Neuron (in vitro differentiated cells): ENCODE results near the gene TEX26.

Experiments
- H2AFZ ChIP-seq: one replicate; pipeline ENCODE4 v1.6.1; 2013; ENCODE audit warnings: low read depth, mild to moderate bottlenecking, inconsistent platforms, low read length, moderate library complexity
- H3K27me3 ChIP-seq: one replicate; pipeline ENCODE4 v1.6.1; 2013; ENCODE audit warnings: low read length; ENCODE audit not compliant: insufficient read depth
- H3K36me3 ChIP-seq: one replicate; pipeline ENCODE4 v1.6.1; 2013; ENCODE audit warnings: low read length; ENCODE audit not compliant: insufficient read depth
- H3K4me1 ChIP-seq: one replicate; pipeline ENCODE4 v1.6.1; 2013; ENCODE audit warnings: low read length; ENCODE audit not compliant: insufficient read depth
- H3K4me3 ChIP-seq: 2 replicates; pipeline ENCODE4 v1.5.1; 2013; ENCODE audit warnings: mild to moderate bottlenecking, low read length, moderate library complexity
- H3K9me3 ChIP-seq: one replicate; pipeline ENCODE4 v1.6.1; 2013; ENCODE audit warnings: low read length

The TEX26 gene

DNA sequence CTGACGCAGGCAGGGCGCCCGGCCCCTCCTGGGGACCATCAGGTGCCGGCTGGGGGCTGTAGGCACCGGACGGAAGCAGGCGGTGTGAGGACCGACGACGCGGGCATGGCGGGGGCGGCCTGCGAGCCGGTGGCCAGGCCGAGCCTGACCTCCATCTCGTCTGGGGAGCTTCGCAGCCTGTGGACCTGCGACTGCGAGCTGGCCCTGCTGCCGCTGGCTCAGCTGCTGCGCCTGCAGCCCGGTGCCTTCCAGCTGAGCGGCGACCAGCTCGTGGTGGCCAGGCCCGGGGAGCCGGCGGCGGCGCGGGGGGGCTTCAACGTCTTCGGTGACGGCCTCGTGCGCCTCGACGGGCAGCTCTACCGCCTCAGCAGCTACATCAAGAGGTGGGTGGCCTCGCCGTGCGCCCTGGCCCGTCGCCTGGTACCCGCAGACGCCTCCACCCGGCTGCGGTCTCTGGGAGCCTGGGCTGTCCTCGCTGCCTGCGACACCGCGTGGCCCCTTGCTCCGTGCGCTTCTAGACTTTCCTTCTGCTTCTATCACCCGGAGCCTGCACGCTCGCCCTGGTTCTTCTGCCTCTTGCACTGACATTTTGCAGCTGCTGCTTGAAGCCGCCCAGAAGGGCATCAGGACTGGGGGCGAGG lies 25.9 kb upstream of the TEX26 start:
- H3K9me3 ChIP-seq: no peaks in the 10 kb centered on the region
- no peak overlapping the region for H3K4me3 ChIP-seq
- no peaks in the 10 kb centered on the region for H3K27me3 ChIP-seq

DNA sequence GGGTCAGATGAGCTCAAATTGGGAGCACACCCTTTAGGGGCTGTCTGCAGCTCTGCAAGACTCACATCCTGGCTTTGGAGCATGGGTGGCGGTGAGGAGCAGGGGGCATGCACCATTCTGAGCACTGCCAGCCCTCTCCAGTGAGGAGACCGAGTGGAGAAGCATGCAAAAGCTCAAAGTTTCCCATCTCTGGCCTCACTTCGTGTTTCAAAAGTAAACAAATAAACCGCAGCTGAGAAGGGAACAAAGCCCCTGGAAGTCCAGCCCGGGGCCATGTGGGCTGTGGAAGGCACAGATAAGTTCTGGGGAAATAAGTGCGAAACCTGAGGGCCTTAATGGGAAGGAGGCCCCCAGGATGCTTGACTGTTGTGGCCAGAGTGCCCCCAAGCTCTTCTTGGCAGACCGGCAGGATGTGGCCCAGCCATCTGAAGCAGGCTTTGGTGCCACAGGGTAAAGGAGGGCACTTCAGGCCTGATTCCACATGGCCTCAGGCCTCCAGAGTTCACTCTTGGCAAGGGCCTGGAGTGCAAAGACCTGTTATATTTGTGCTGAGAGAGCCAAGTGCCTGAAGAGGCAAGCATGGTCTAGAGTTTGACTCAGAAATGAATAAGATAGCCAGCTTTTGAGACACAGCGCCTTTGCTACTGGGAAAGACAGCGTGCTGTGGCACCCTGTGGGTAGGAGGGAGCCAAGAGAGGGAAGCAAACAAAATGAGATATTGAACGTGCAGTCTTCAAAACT lies 25.2 kb upstream of the TEX26 start:
- Histone ChIP-seq H3K4me1 (no peaks in the 10 kb centered on the region), H3K36me3 (no peaks in the 10 kb centered on the region), H3K27me3 (no peaks in the 10 kb centered on the region), H2AFZ (no peak overlapping the region), H3K4me3 (no peak overlapping the region), H3K9me3 (no peaks in the 10 kb centered on the region)

More for the DNA sequence above, 25.9 kb upstream of the TEX26 start:
- Histone ChIP-seq H2AFZ (no peak overlapping the region), H3K4me1 (no peaks in the 10 kb centered on the region), H3K36me3 (no peaks in the 10 kb centered on the region)

DNA sequence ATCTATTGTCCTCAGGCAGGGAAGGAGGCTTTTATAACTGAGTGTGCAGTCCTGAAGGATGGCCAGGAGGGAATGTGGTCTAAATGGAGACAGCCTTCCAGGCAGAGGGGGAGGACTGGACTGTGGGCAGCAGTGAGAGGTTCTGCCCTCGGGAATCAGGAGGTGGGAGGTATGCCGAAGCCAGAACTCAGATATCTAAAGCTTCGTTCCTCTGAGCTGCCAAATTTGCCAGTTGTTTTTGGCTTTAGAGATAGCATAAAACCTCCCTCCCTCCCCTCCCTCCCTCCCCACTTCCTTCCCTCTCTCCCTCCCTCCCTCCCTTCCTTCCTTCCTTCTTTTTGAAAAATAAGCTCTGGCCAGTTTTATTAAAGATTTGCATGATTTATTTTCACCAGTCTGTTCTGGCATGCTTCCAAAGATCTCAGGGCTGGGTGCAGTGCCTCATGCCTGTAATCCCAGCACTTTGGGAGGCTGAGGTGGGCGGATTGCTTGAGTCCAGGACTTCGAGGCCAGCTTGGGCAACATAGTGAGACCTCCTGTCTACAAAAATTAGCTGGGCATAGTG lies 24.0 kb upstream of the TEX26 start:
- H3K4me3 ChIP-seq: no peak overlapping the region
- no peaks in the 10 kb centered on the region for H3K4me1 ChIP-seq
- H3K36me3 ChIP-seq: no peaks in the 10 kb centered on the region
- H3K27me3 ChIP-seq: no peaks in the 10 kb centered on the region
- H3K9me3 ChIP-seq: no peaks in the 10 kb centered on the region
- no peak overlapping the region for H2AFZ ChIP-seq

DNA sequence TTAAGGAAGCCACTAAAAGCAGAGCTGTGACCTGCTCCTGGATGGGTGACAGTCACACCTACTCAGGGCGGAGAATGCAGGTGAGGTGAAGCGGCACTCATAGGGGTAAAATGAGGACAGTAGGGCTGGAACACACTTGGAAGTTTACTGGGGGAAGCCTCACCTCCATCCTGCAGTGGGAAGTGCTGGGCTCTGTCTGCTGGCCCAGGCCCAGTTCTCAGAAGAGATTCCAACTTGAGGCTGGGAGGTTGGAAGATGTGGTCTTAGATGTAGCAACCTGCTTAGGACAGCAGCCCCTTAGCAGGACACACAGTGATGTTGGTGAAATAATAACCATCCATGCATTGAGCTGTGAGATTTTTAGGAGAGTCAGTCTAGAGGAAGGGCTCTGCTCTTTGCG lies 21.8 kb upstream of the TEX26 start:
- no peak overlapping the region for H2AFZ ChIP-seq
- H3K36me3 ChIP-seq: no peaks in the 10 kb centered on the region
- H3K9me3 ChIP-seq: no peaks in the 10 kb centered on the region
- no peaks in the 10 kb centered on the region for H3K4me1 ChIP-seq
- no peaks in the 10 kb centered on the region for H3K27me3 ChIP-seq
- no peak overlapping the region for H3K4me3 ChIP-seq

DNA sequence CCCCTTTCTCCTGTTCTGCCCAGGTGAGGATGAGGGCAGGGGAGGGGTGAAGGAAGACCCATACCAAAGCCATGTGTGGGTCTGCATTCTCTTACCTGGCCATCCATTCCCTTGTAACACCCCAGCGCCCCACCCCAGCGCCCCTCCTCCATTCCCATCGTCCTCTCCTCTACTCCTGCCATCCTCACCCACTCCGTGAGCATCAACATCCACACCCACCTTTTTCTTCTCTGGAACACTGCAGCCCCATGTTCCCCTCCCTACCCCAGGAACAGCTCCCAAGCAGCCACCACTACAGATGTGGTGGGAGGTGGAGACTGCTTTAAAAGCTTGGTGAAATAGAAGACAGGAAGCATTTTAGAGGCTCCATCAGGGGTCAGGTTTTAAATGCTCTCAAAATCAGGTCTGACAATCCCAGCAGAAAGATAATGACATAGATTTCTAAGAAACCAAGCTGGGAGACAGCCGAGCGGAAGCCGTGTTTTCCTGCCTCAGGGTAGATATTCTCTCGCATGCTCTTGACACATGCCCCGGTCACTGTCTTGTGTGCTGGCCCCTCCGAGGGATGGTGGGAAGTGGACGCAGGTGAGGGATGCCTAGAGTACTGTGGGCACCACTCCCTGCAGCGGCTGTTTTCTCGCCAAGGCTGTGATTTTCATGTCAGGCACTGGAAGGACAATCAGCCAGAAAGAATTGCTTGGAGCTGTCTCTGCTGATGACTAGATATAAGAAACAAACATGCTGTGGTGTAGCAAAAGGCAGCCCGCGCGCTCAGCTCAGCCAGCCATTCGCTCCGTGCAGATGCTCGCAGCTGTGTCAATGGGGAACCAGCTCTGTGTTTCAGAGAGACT lies 16.5 kb upstream of the TEX26 start:
- Histone ChIP-seq H3K27me3 (no peaks in the 10 kb centered on the region), H3K4me1 (no peaks in the 10 kb centered on the region), H3K9me3 (no peaks in the 10 kb centered on the region), H3K4me3 (no peak overlapping the region), H2AFZ (no peak overlapping the region), H3K36me3 (no peaks in the 10 kb centered on the region)

DNA sequence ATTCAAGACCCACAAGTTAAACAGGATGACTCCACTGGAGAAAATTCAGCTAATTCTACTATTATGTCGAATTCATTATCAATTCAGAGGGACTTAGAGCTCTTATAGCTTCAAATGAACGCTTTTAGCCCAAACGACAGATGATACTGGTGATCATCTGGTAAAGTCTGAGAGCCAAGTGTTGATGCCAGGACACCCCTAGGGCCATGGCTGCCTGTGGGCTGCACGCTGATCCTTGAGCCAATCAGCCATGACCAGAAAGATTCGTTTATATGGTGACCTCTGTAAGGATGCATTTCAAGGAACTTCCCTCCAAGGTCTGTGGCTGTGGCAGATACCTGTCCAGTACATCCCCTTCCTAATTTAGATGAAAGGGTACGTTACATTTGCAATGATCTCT lies 15.5 kb upstream of the TEX26 start:
- Histone ChIP-seq H3K4me1 (no peaks in the 10 kb centered on the region), H3K27me3 (no peaks in the 10 kb centered on the region), H3K9me3 (no peaks in the 10 kb centered on the region), H2AFZ (no peak overlapping the region), H3K4me3 (no peak overlapping the region), H3K36me3 (no peaks in the 10 kb centered on the region)

DNA sequence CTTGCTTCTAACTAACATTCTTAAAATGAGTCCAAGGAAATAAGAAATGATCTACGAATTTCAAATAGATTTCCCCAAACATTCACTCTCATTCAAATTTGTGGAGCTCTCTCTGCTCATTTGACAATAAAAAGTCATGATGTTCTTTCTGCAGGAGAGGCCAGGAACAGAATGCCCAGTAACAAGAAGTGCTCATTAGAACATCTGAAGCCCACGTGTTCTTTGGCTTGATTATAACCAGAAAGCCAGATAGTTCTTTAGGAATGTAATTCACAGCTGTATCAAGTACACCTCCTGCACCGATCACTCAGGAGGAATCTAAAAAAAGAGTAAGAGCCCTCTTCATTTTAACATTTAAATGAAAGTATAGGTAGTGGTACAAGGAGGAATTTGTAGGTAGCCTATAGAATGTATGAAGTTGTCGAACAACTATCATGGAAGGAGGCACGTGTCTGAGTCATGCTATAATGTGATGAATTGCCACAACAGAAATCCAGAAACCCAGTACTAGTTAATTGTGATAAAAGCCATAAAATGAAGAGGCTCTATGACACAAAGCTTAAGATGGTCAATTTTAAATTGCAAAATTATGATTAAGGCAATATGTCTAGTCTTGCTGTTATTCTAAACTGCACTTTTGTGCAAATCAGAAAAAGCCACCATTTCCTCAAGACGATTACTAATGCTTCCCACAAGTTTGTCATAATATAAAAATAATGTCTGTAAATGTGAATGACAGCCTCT lies 13.6 kb upstream of the TEX26 start:
- Histone ChIP-seq H3K9me3 (no peaks in the 10 kb centered on the region), H3K27me3 (no peaks in the 10 kb centered on the region), H3K4me3 (no peak overlapping the region), H3K36me3 (no peaks in the 10 kb centered on the region), H2AFZ (no peak overlapping the region), H3K4me1 (no peaks in the 10 kb centered on the region)

DNA sequence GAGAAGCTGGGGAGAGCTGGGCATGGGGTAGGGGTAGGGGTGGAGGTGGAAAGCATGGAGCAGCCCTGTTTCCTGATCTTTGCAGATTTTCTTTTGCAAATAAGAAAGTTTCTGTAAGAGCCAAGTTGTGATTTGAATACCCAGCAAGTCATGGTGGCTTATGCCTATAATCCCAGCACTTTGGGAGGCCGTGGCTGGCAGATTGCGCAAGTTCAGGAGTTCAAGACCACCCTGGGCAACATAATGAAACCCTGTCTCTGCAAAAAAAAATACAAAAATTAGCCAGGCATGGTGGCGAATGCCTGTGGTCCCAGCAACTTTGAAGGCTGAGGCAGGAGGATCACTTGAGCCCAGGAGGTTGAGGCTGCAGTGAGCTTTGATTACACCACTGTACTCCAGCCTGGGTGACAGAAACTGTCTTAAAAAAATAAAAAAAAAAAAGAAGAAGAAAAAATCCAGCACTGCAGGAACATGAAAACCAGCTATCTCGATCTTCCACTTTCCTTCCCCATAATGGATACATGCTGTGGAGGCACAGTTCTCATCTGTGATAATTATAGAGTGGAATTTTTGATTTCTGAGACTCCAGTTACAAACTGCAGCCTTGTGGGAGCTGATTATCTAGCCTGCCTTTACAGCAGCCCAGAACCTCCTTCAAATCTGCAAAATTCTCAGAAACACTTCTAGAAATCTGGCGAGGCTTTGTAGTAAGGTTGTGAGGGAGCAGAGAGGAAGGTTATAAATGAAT lies 12.1 kb upstream of the TEX26 start:
- H2AFZ ChIP-seq: no peak overlapping the region
- no peaks in the 10 kb centered on the region for H3K27me3 ChIP-seq
- no peaks in the 10 kb centered on the region for H3K4me1 ChIP-seq
- no peaks in the 10 kb centered on the region for H3K36me3 ChIP-seq
- H3K9me3 ChIP-seq: no peaks in the 10 kb centered on the region
- H3K4me3 ChIP-seq: no peak overlapping the region

DNA sequence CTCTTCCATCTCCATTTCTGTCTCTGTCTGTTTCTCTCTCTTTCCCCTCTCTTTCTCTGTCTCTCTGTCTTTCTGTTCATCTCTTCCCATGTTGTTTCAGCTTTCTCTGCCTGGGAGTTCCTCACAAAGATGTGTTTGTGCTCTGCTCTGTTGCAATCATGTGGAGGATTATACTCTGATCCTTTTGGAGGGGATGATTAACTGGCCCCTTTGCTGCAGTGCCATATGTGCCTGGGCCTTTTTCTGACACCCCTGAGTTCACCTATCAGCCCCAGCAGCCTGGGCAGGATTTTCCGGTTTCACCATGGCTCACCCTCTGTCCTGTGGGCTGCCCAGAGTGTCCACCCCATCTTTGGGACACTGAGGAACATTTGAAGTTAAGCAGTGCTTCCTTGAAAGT lies 9.0 kb upstream of the TEX26 start:
- Histone ChIP-seq H3K9me3 (no peaks in the 10 kb centered on the region), H3K27me3 (no peaks in the 10 kb centered on the region), H3K4me1 (no peaks in the 10 kb centered on the region), H3K4me3 (no peak overlapping the region), H3K36me3 (no peaks in the 10 kb centered on the region), H2AFZ (no peak overlapping the region)

DNA sequence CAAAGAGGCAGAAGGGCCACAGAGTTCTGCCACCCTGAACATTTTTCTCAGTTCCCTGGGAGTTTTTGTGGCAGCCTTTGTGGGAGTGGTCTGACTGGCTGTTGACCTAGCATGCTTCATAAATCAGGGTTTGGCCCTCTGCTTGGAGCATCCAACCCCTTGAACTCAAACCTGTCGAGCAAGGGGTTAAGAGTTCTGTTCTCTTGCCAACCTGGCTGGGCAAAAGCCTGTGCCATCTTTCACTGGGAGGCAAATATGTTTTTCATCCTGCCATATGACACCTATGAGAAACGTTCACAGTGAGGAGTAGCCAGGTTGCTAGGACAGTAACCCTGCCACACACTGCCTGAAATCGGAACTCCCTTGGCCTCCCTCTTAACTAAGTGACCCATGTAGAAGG lies 7.7 kb upstream of the TEX26 start:
- Histone ChIP-seq H3K36me3 (no peaks in the 10 kb centered on the region), H3K27me3 (no peaks in the 10 kb centered on the region), H3K4me3 (no peak overlapping the region)

DNA sequence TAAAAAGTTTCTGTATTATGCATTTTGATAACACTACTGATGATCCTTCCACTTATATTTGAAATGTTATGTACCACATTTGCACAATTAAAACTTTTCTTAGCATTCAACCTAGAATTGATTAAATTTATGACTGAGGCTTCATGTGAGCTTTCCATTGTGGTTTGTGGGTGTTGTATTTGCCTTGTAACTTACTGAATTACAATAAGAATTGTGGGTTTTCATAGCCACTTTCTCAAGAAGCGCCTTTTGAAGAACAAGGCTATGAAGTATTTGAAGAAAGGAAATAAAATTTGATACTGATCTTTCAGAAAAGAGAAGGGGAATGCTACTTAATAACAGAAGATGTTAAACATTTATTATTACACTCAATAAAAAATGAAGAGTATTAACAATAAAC lies 7.0 kb upstream of the TEX26 start:
- Histone ChIP-seq H3K27me3 (no peaks in the 10 kb centered on the region), H3K4me1 (no peaks in the 10 kb centered on the region), H2AFZ (no peak overlapping the region), H3K4me3 (no peak overlapping the region), H3K9me3 (no peaks in the 10 kb centered on the region), H3K36me3 (no peaks in the 10 kb centered on the region)

More for the DNA sequence above, 7.7 kb upstream of the TEX26 start:
- H3K9me3 ChIP-seq: no peaks in the 10 kb centered on the region
- no peak overlapping the region for H2AFZ ChIP-seq
- no peaks in the 10 kb centered on the region for H3K4me1 ChIP-seq

DNA sequence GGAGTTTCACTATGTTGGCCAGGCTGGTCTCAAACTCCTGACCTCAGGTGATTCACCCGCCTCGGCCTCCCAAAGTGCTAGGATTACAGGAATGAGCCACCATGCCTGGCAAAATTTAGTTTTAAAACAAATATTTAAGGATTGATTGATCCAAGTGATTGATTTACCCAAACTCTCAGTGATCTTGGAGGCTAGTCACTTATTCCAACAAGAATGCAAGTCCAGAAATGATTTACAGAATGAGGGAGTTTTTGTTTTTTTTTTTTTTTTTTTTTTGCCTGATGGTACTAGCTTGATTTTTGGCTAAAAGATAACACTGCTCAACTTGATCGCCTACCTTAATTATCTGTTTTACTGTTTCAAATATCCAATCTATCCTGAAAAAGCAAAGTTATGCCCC lies 5.7 kb upstream of the TEX26 start:
- Histone ChIP-seq H3K36me3 (no peaks in the 10 kb centered on the region), H3K9me3 (no peaks in the 10 kb centered on the region), H3K27me3 (no peaks in the 10 kb centered on the region), H3K4me3 (no peak overlapping the region), H2AFZ (no peak overlapping the region), H3K4me1 (no peaks in the 10 kb centered on the region)
